GM12878 (cell line): Measurements from ENCODE around the gene KDELR1. TPM values are rescaled to one million over a fixed set of nuclear protein-coding genes. Genes with fewer than 3 reads are reported as not detected.

Source experiments
- ATAC-seq: fragments of 200-7000 bp; cut with Tn5 transposase; 3 replicates; pipeline ENCODE4 v1.9.1; 2020; ENCODE audit warnings: mild to moderate bottlenecking, moderate library complexity
- BruUV-seq: library from RNA; stranded (reverse); fragments of 400-500 nt; replicated peaks from 2 replicates; lab custom pipeline; 2021; lab: Mats Ljungman, UMichigan
- CTCF ChIA-PET: fragments of 300-600 bp; sonication (Branson Sonifier 250); formaldehyde crosslinking; extraction: SDS; loops from one replicate; lab custom pipeline; 2021; ENCODE audit warnings: inconsistent platforms; lab: Yijun Ruan, JAX
- POLR2A ChIA-PET: fragments of 350-600 bp; formaldehyde crosslinking; extraction: SDS; loops from one replicate; lab custom pipeline; 2021; ENCODE audit warnings: inconsistent platforms; lab: Charles Lee
- RAD21 ChIA-PET: fragments of 300-600 bp; sonication (Branson Sonifier 250); formaldehyde crosslinking; loops from one replicate; lab custom pipeline; 2023; ENCODE audit warnings: antibody characterized with exemption; ENCODE audit not compliant: unreplicated experiment; lab: Charles Lee
- SMC1A ChIA-PET: fragments of 300-600 bp; sonication (Branson Sonifier 250); formaldehyde crosslinking; loops from one replicate; lab custom pipeline; 2023; ENCODE audit not compliant: unreplicated experiment, uncharacterized antibody; lab: Charles Lee
- DNase-seq: peaks from one replicate; pipeline ENCODE4 v3.0.0-alpha.2; 2011; ENCODE audit warnings: low read depth, low spot score
- FAIRE-seq: peaks from 3 replicates; lab custom pipeline; 2011; peaks lifted over from hg19 to GRCh38; lab: Jason Lieb, UNC
- H2AFZ ChIP-seq: 2 replicates; pipeline ENCODE4 v1.6.0; 2011; ENCODE audit warnings: low read depth, low read length, control low read depth; ENCODE audit not compliant: control insufficient read depth
- H3K27ac ChIP-seq: 2 replicates; pipeline ENCODE4 v1.5.1; 2011; ENCODE audit warnings: control low read depth; ENCODE audit not compliant: control insufficient read depth, insufficient read depth
- H3K27me3 ChIP-seq, 2 experiments: replicated peaks in 1 of 2; 2 replicates each; pipeline versions ENCODE4 v1.6.0 to v1.6.1; 2011; ENCODE audit warnings: low read length in 1 of 2; ENCODE audit not compliant: control insufficient read depth in 2 of 2, insufficient read depth in 2 of 2
- H3K36me3 ChIP-seq, 2 experiments: 2 replicates each; pipeline ENCODE4 v1.5.1; 2011; ENCODE audit warnings: low read length in 1 of 2; ENCODE audit not compliant: control insufficient read depth in 2 of 2, insufficient read depth in 2 of 2
- H3K4me1 ChIP-seq: 2 replicates; pipeline ENCODE4 v1.6.1; 2011; ENCODE audit warnings: mild to moderate bottlenecking, low read length, moderate library complexity, mixed read lengths; ENCODE audit not compliant: control insufficient read depth, insufficient read depth
- H3K4me2 ChIP-seq: 2 replicates; pipeline ENCODE4 v1.6.0; 2011; ENCODE audit warnings: control low read depth; ENCODE audit not compliant: control insufficient read depth, insufficient read depth
- H3K4me3 ChIP-seq: fragments of 200-600 bp; sonication (generic); 2 replicates; pipeline ENCODE4 v1.5.1; 2016
- H3K79me2 ChIP-seq: 2 replicates; pipeline ENCODE4 v1.6.0; 2011; ENCODE audit warnings: low read length; ENCODE audit not compliant: control insufficient read depth, insufficient read depth
- H3K9ac ChIP-seq: 2 replicates; pipeline ENCODE4 v1.8.0; 2011; ENCODE audit warnings: low read length, control low read depth, mixed read lengths; ENCODE audit not compliant: control insufficient read depth, insufficient read depth
- H3K9me3 ChIP-seq: replicated peaks from 3 replicates; pipeline ENCODE4 v1.5.1; 2011; ENCODE audit warnings: mild to moderate bottlenecking, low read length; ENCODE audit not compliant: control insufficient read depth, insufficient read depth
- H4K20me1 ChIP-seq: 2 replicates; pipeline ENCODE4 v1.6.0; 2011; ENCODE audit not compliant: control insufficient read depth, insufficient read depth
- ATF2 ChIP-seq: IDR thresholded peaks from 2 replicates; pipeline ENCODE4 v1.6.1; 2012; ENCODE audit warnings: low read length, inconsistent platforms
- EED ChIP-seq: sonication (generic); IDR thresholded peaks from 2 replicates; pipeline ENCODE4 v1.6.1; 2016; ENCODE audit warnings: antibody characterized with exemption, low read depth
- ETV6 ChIP-seq, 2 experiments: fragments of 450-650 bp in 1 of 2; IDR thresholded peaks in 1 of 2; conservative IDR thresholded peaks in 1 of 2; 2 replicates each; pipeline ENCODE4 v1.6.1; 2014; ENCODE audit warnings: antibody characterized with exemption in 1 of 2, borderline replicate concordance in 1 of 2, low read depth in 1 of 2, mild to moderate bottlenecking in 1 of 2, moderate library complexity in 1 of 2
- GATAD2B ChIP-seq: fragments of 450-650 bp; conservative IDR thresholded peaks from 2 replicates; pipeline ENCODE4 v1.6.1; 2017; ENCODE audit warnings: low read depth, mild to moderate bottlenecking, moderate library complexity
- HDAC6 ChIP-seq: fragments of 200-600 bp; sonication (generic); IDR thresholded peaks from one replicate; pipeline ENCODE4 v1.8.0; 2017; ENCODE audit warnings: antibody characterized with exemption; ENCODE audit not compliant: unreplicated experiment
- IKZF2 ChIP-seq, 2 experiments: fragments of 450-650 bp; IDR thresholded peaks; 2 replicates each; pipeline ENCODE4 v1.6.1; 2017; ENCODE audit warnings: mild to moderate bottlenecking in 2 of 2, moderate library complexity in 2 of 2
- LARP7 ChIP-seq: fragments of 450-650 bp; IDR thresholded peaks from 2 replicates; pipeline ENCODE4 v1.6.1; 2017; ENCODE audit warnings: mild to moderate bottlenecking
- MTA3 ChIP-seq: IDR thresholded peaks from 2 replicates; pipeline ENCODE4 v1.6.1; 2012; ENCODE audit warnings: low read length, inconsistent platforms, borderline replicate concordance
- MYB ChIP-seq: fragments of 150-350 bp; IDR thresholded peaks from 2 replicates; pipeline ENCODE4 v1.6.1; 2014; ENCODE audit warnings: mild to moderate bottlenecking, low read depth, low read length, borderline replicate concordance
- PML ChIP-seq: IDR thresholded peaks from 2 replicates; pipeline ENCODE4 v1.6.1; 2012; ENCODE audit warnings: low read length, inconsistent platforms
- RUNX3 ChIP-seq: IDR thresholded peaks from 2 replicates; pipeline ENCODE4 v1.6.1; 2012; ENCODE audit warnings: low read length, inconsistent platforms
- SIN3A ChIP-seq: IDR thresholded peaks from 2 replicates; pipeline ENCODE4 v1.6.1; 2012; ENCODE audit warnings: low read depth, low read length, improper control_type of control experiment
- SP1 ChIP-seq: IDR thresholded peaks from one replicate; pipeline ENCODE4 v1.6.1; 2011; ENCODE audit warnings: low read depth, low read length
- YY1 ChIP-seq: IDR thresholded peaks from 2 replicates; pipeline ENCODE4 v1.6.1; 2011; ENCODE audit warnings: low read depth, mild to moderate bottlenecking, low read length
- ZNF592 ChIP-seq: fragments of 450-650 bp; IDR thresholded peaks from 2 replicates; pipeline ENCODE4 v1.6.1; 2017; ENCODE audit warnings: mild to moderate bottlenecking, moderate library complexity
- WGBS: methylation state at CpG from one replicate; pipeline ENCODE4 v1.1.6; 2016; ENCODE audit warnings: low lambda C conversion rate; ENCODE audit not compliant: insufficient replicate concordance, insufficient coverage; ENCODE audit errors: missing lambda C conversion rate; 5-methylcytosine and 5-hydroxymethylcytosine counted together
- in situ Hi-C: fragments of 300-500 bp; cut with MboI; formaldehyde crosslinking; loops from 9 replicates; pipeline ENCODE4 v1.14.3; 2018; ENCODE audit warnings: mixed read lengths
- intact Hi-C: fragments of 100-400 bp; cut with micrococcal nuclease; formaldehyde crosslinking; loops from one replicate; pipeline ENCODE4 v1.14.2; 2022; ENCODE audit not compliant: unreplicated experiment
- polyA plus RNA-seq, 11 experiments: library from polyadenylated mRNA; depleted of rRNA in 4 of 11; unstranded in 6 of 11; stranded (reverse) in 5 of 11; fragments of >200 nt; fragmentation: Nextera tagmentation in 4 of 11; fragmentation: Illumina TruSeq in 1 of 11; extraction: Ambion mirVana in 4 of 11; extraction: Trizol in 1 of 11; gene quantifications; 1 replicate in 1 of 11; 2 replicates in 10 of 11; pipeline versions ENCODE4 v1.2.1 to v1.2.3, GENCODE V29; 2011 to 2016; ENCODE audit warnings: inconsistent platforms in 2 of 11, missing spikeins in 2 of 11, low read depth in 1 of 11
- total RNA-seq, 4 experiments: library from RNA; depleted of rRNA in 3 of 4; stranded (reverse); fragments of >200 nt in 3 of 4; fragmentation: Illumina TruSeq in 1 of 4; extraction: Trizol in 1 of 4; gene quantifications; 2 replicates each; pipeline versions ENCODE4 v1.2.1 to v1.2.3, GENCODE V29; 2013 to 2021
- TF ChIP-seq, protein P1 (sequence below): fragments of 450-650 bp; IDR thresholded peaks from 2 replicates; pipeline ENCODE4 v1.6.1; 2016; ENCODE audit warnings: mild to moderate bottlenecking

Gene KDELR1
- total and polyA plus RNA-seq, 10 of the 15 experiments (the other 5 are each of a cell fraction or from before 2014, with no cell fraction given): 2.3 to 71.0 (median 45.2) TPM

GRCh38 chr19:48346191-48346590 is 45.2 kb downstream of the KDELR1 start:
- Histone ChIP-seq H3K9ac (no peak overlapping the region), H3K27me3 (no peaks in the 10 kb centered on the region), H3K4me3 (no peak overlapping the region), H3K27ac (no peak overlapping the region), H3K79me2 (no peaks in the 10 kb centered on the region), H3K36me3 (peaks cover 0 to 2% of the 10 kb centered on the region in 2 experiments; a peak in 2 of 4 replicates), H3K9me3 (no peaks in the 10 kb centered on the region), H2AFZ (no peak overlapping the region), H4K20me1 (no peaks in the 10 kb centered on the region), H3K4me1 (no peaks in the 10 kb centered on the region), H3K4me2 (no peak overlapping the region)
- intact Hi-C loops (no loop called here), in situ Hi-C loops (no loop called here)
- CTCF ChIA-PET: interaction anchor here (0.6 to 1.8 kb wide), 4 partner anchors 25 to 1549 kb away, joined by 3 to 5 read pairs (median 3); no protein-coding TSS in a partner anchor
- SMC1A ChIA-PET: interaction anchor here (0.8 kb wide), 1 partner anchor 25 kb away, joined by 3 read pairs; a partner anchor contains a TSS
- BruUV-seq: no TSS peak
- POLR2A ChIA-PET: interaction anchor here (0.6 kb wide), 1 partner anchor 13 kb away, joined by 3 read pairs; no protein-coding TSS in a partner anchor
- RAD21 ChIA-PET: no interaction called here
- ATAC-seq: no peak
- no peak for FAIRE-seq
- 53% methylated on average over 2 of the region's 2 CpGs for WGBS
- TF ChIP-seq ZNF592 (no peak), SIN3A (no peak), YY1 (no peak), EED (no peak), SP1 (no peak), ATF2 (no peak), HDAC6 (no peak), GATAD2B (no peak), MTA3 (no peak), RUNX3 (no peak), LARP7 (no peak), ETV6 (conservative IDR thresholded peaks at IDR 0.05 in 1 of 2, IDR thresholded peaks at IDR 0.05 in 1 of 2; ENCODE audit: borderline replicate concordance in 1 of 2, low read depth in 1 of 2) (no peak), IKZF2 (IDR thresholded peaks at IDR 0.05) (no peak), PML (no peak), MYB (no peak)
- TF ChIP-seq, protein P1, sequence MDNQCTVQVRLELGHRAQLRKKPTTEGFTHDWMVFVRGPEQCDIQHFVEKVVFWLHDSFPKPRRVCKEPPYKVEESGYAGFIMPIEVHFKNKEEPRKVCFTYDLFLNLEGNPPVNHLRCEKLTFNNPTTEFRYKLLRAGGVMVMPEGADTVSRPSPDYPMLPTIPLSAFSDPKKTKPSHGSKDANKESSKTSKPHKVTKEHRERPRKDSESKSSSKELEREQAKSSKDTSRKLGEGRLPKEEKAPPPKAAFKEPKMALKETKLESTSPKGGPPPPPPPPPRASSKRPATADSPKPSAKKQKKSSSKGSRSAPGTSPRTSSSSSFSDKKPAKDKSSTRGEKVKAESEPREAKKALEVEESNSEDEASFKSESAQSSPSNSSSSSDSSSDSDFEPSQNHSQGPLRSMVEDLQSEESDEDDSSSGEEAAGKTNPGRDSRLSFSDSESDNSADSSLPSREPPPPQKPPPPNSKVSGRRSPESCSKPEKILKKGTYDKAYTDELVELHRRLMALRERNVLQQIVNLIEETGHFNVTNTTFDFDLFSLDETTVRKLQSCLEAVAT: no peak
- no peak for DNase-seq
